GM10248 (cell line): ENCODE results near the gene CNFN.

Source experiments
- CTCF ChIA-PET: fragments of 300-600 bp; sonication (Branson Sonifier 250); formaldehyde crosslinking; extraction: SDS; loops from one replicate; lab custom pipeline; 2021; ENCODE audit warnings: antibody characterized with exemption; lab: Yijun Ruan, JAX
- POLR2A ChIA-PET: fragments of 350-650 bp; sonication (Branson Sonifier 250); formaldehyde crosslinking; extraction: SDS; loops from one replicate; lab custom pipeline; 2020; ENCODE audit warnings: antibody characterized with exemption; lab: Yijun Ruan, JAX
- DNase-seq: peaks from one replicate; pipeline ENCODE4 v3.0.0; 2012; ENCODE audit errors: extremely low spot score
- TF ChIP-seq, protein P1 (sequence below): IDR thresholded peaks from 2 replicates; pipeline ENCODE4 v1.5.1; 2012; ENCODE audit warnings: mild to moderate bottlenecking, low read depth; ENCODE audit errors: extremely low read depth, missing control alignments, control extremely low read depth

The CNFN gene

DNA sequence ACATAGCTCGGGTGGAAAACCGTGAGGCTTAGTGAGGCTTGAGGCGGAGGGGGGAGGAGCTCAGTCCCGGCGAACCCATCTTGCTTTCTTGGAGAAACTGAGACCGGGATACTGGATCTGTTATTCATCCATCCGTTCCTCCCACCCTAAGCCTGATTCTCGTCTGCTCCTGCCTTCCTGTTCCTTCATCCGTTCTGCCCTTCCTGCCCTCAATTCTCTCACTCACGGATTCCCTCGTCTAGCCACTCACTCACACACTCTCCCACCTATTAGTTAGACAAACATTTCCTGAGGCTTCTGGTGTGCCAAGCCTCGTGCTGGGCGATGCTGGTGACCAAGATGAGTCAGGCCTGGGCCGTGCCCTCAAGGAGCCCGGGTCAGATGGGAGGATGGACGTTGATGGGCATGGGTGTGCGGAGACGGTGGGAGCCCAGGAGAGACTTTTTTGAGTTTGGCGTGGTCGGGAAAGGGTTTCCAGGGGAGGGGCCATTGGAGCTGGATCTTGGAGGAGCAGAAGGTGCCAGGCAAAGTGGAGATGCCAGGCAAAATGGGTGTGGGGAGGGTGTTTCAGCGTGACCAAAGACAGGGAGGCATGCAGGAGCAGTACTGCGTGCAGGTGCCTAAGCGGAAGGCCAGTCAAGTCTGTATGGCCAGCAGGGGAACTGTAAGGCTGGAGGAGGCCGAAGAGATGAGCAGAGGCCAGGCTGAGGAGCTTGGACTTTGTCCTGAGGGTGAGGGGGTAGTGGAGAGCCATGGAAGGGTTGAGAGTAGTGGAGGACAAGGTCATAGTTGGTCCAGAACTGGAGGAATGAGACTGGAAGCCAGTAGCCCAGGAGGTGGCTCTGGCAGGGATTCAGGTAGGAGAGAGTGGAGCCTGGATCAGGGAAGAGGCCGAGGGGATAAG is 7.4 kb upstream of the CNFN start:
- no peak for DNase-seq
- TF ChIP-seq, protein P1, sequence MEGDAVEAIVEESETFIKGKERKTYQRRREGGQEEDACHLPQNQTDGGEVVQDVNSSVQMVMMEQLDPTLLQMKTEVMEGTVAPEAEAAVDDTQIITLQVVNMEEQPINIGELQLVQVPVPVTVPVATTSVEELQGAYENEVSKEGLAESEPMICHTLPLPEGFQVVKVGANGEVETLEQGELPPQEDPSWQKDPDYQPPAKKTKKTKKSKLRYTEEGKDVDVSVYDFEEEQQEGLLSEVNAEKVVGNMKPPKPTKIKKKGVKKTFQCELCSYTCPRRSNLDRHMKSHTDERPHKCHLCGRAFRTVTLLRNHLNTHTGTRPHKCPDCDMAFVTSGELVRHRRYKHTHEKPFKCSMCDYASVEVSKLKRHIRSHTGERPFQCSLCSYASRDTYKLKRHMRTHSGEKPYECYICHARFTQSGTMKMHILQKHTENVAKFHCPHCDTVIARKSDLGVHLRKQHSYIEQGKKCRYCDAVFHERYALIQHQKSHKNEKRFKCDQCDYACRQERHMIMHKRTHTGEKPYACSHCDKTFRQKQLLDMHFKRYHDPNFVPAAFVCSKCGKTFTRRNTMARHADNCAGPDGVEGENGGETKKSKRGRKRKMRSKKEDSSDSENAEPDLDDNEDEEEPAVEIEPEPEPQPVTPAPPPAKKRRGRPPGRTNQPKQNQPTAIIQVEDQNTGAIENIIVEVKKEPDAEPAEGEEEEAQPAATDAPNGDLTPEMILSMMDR, result no peak
- ChIA-PET POLR2A (interaction anchor here (0.5 to 1.4 kb wide), 2 partner anchors 26 to 99 kb away, joined by 3 to 5 read pairs; no protein-coding TSS in a partner anchor), CTCF (interaction anchor here (1.0 to 2.9 kb wide), 10 partner anchors 9 to 289 kb away, joined by 3 to 13 read pairs (median 7); no protein-coding TSS in a partner anchor)

DNA sequence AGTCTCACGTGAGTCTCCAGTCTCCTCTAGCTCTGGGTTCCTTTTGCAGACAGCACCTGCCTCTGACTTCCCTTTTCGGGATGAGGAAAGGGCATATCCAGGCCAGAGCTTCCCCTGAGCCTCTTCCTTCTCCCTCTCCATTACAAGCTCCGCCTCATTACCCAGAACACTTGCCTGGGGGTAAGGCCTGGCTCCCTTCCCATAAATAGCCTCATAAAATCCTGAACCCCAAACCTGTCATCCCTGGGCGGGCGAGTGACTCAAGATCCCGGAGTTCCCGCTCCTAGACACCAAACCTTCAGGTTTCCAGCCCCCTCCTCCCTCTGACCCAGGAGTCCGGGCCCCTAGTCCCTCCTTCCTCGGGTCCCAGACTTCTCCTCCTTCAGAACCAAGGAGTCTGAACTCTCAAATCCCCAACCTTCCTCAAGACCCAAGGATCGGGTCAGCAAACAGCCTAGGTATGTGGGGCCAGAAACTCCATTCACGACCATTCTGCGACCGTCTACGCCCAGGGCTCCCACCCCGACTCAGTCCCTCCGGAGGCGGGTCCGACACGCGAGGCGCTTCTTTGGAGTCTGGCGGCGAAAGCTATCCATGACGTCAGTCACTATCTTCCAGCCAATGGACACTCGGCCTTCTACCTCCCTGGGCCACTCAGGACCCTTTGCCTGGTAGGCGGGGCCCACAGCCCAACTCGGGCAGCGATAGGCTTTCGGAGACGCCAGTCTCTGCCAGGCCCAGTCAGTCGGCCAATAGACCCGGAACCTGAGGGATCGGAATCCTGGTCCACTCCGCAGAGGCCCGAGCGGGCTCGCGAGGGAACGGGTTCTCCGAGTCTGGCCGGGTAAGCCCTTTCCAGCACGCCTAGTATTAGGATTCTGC is 6.5 kb upstream of the CNFN start:
- CTCF ChIA-PET, result interaction anchor here (1.0 to 2.9 kb wide), 9 partner anchors 8 to 288 kb away, joined by 3 to 13 read pairs (median 6); no protein-coding TSS in a partner anchor
- POLR2A ChIA-PET, result interaction anchor here (0.5 to 1.4 kb wide), 4 partner anchors 27 to 312 kb away, joined by 3 to 6 read pairs (median 4); no protein-coding TSS in a partner anchor
- DNase-seq, result peak; percentile 100
- TF ChIP-seq, protein P1, result no peak

DNA sequence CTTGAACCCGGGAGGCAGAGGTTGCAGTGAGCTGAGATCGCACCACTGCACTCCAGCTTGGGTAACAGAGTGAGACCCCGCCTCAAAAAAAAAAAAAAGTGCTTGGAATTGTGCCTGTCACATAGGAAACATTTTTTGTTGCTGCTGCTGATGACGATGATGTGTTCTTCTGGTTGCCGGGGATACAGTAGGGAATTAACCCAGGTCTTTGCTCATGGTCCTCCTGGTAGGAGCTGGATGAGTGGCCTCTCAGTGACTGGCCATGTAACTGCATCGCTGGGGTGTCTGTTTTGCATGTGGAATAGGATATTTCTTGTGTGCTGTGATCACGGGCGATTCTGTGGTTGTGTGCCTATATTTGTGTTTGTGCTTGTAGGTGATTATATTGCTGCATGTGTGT is 4.7 kb upstream of the CNFN start:
- POLR2A ChIA-PET, result interaction anchor here (0.7 kb wide), 1 partner anchor 28 kb away, joined by 3 read pairs; no protein-coding TSS in a partner anchor
- CTCF ChIA-PET, result interaction anchor here (2.9 kb wide), 1 partner anchor 286 kb away, joined by 11 read pairs; no protein-coding TSS in a partner anchor
- no peak for DNase-seq
- TF ChIP-seq, protein P1, result no peak

DNA sequence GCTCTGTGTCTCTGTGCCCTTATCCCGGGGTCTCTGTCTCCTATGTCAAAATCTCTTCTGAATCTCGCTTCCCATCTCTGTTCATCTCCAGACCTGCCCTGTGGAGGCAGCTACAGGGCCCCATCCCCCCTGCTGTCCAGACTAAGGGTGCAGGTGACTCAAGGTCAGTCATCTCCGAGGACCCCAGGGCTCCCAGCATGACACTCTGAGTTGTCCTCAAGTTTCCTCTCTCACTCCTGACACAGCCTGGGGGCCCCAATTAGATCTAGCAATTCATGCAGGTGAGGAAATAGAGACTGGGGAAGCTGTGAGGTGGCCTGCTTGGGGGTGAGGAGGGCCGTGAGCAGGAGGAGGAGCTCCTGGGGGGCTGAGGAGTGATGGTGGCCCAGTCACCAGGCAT is 2.1 kb upstream of the CNFN start:
- ChIA-PET POLR2A (no interaction called here), CTCF (interaction anchor here (1.4 kb wide), 1 partner anchor 8 kb away, joined by 3 read pairs; no protein-coding TSS in a partner anchor)
- TF ChIP-seq, protein P1, result no peak
- no peak for DNase-seq

DNA sequence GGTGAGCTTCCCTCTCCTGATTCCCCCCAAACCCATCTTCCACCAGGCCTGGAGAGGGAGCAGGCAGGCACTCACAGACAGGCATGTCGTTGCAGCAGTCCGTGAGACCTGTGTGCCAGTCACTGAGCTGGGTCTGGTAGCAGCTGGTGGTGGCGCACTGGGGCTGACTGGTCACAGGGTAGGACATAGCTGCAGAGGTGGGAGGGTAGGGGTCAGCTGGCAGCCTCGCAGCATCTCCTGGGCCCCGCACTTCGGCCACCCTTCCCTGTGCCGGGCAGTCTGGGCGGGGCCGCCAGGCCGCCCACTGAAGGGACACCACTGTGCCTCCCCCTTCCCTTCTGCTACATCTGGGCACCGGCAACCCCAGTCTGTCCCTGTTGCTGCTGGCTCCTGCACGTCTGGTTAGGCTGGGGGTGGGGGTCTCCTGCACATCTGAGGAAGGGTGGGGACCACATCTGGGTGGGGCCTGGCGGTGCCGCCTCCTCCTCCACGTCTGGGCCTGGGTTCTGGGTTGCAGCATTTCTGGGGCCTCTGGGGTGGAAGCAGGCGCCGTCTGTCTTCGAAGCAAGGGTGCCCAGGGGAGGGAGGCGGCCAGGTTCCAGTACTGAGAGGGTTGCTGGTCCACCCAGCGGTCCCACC is 1.1 kb downstream of the CNFN start:
- ChIA-PET POLR2A (no interaction called here), CTCF (interaction anchor here (0.9 to 2.0 kb wide), 3 partner anchors 8 to 31 kb away, joined by 4 to 7 read pairs (median 5); no protein-coding TSS in a partner anchor)
- TF ChIP-seq, protein P1, result no peak
- DNase-seq, result no peak
